RWPE2 (cell line): ENCODE measurements around the gene AKR1C2.

Experiments
- ATAC-seq: fragments of 200-7000 bp; cut with Tn5 transposase; 3 replicates; pipeline ENCODE4 v1.9.1; 2021; ENCODE audit warnings: low read depth
- DNase-seq: peaks from one replicate; pipeline ENCODE4 v3.0.0-alpha.2; 2020; ENCODE audit warnings: low spot score
- H3K27ac ChIP-seq: fragments of 450-650 bp; 2 replicates; pipeline ENCODE4 v1.5.1; 2017; ENCODE audit warnings: mild to moderate bottlenecking; ENCODE audit not compliant: poor library complexity, severe bottlenecking
- H3K27me3 ChIP-seq: fragments of 250-450 bp; sonication (Bioruptor Pico); 2 replicates; pipeline ENCODE4 v1.5.1; 2021; ENCODE audit warnings: mild to moderate bottlenecking, moderate library complexity; ENCODE audit not compliant: insufficient read depth, poor library complexity, severe bottlenecking
- H3K36me3 ChIP-seq: fragments of 250-450 bp; sonication (Bioruptor Pico); 2 replicates; pipeline ENCODE4 v1.5.1; 2020; ENCODE audit warnings: low read depth, mild to moderate bottlenecking, moderate library complexity
- H3K4me1 ChIP-seq: fragments of 250-450 bp; sonication (Bioruptor Pico); 2 replicates; pipeline ENCODE4 v1.5.1; 2021; ENCODE audit warnings: mild to moderate bottlenecking, moderate library complexity; ENCODE audit not compliant: insufficient read depth, poor library complexity, severe bottlenecking
- H3K4me3 ChIP-seq: fragments of 250-450 bp; sonication (Bioruptor Pico); 2 replicates; pipeline ENCODE4 v1.5.1; 2021; ENCODE audit warnings: mild to moderate bottlenecking, moderate library complexity; ENCODE audit not compliant: severe bottlenecking
- H3K9me3 ChIP-seq: fragments of 250-450 bp; sonication (Bioruptor Pico); 2 replicates; pipeline ENCODE4 v1.5.1; 2021; ENCODE audit warnings: mild to moderate bottlenecking, moderate library complexity; ENCODE audit not compliant: severe bottlenecking
- CTCF ChIP-seq: fragments of 450-650 bp; IDR thresholded peaks from one replicate; pipeline ENCODE4 v1.5.1; 2017; ENCODE audit warnings: mild to moderate bottlenecking, moderate library complexity; ENCODE audit not compliant: poor library complexity, severe bottlenecking

Gene AKR1C2

DNA sequence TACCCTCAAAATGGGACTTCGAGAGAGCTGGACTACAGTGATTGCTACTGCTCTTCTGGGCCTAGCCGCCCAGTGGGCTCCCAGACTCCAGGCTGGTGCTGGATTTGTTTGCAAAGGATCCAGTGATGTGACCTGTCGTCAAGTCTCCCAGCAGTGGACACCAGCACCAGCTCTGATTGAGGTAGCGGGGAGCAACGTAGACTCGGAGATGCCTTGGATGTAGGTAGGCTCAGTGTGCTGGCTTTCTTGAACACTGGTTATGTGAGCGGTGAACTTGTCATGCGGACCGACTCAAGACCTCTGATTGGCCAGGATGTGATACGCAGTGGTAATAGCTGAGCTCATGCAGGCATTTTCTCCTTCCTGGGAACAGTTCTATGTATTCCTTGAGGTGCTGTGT is 19.4 kb downstream of the AKR1C2 start:
- no peaks in the 10 kb centered on the region for H3K9me3 ChIP-seq
- H3K4me1 ChIP-seq, result no peaks in the 10 kb centered on the region
- no peak for DNase-seq
- H3K27me3 ChIP-seq, result no peaks in the 10 kb centered on the region
- no peak for ATAC-seq
- TF ChIP-seq CTCF, result no peak
- no peak overlapping the region for H3K4me3 ChIP-seq
- no peaks in the 10 kb centered on the region for H3K36me3 ChIP-seq
- no peak overlapping the region for H3K27ac ChIP-seq

- Histone ChIP-seq H3K27ac (no peak overlapping the region), H3K4me3 (no peak overlapping the region), H3K36me3 (no peaks in the 10 kb centered on the region), H3K4me1 (no peaks in the 10 kb centered on the region), H3K27me3 (no peaks in the 10 kb centered on the region), H3K9me3 (no peaks in the 10 kb centered on the region)
- ATAC-seq (no peak), DNase-seq (no peak)
- no peak for TF ChIP-seq CTCF
Measured at GRCh38 chr10:4983615-4984216, 19.9 kb downstream of the AKR1C2 start.

DNA sequence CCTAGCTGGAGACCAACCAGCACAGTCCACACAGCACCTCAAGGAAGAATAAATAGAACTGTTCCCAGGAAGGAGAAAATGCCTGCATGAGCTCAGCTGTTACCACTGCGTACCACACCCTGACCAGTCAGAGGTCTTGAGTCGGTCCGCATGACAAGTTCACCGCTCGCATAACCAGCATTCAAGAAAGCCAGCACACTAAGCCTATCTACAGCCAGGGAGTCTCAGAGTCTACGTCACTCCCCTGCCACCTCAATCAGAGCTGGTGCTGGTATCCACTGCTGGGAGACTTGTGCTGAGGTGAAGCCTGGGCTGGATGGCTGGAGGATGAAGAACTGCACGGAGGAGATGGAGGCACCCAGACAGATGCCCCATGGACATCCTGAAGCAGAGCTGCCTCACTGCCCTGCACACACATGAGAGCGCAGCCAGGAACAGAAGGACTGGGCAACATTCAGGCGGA is 20.9 kb downstream of the AKR1C2 start:
- Histone ChIP-seq H3K36me3 (no peaks in the 10 kb centered on the region), H3K4me3 (no peak overlapping the region), H3K9me3 (no peaks in the 10 kb centered on the region), H3K27ac (no peak overlapping the region), H3K27me3 (no peaks in the 10 kb centered on the region), H3K4me1 (no peaks in the 10 kb centered on the region)
- TF ChIP-seq CTCF, result no peak
- no peak for ATAC-seq
- no peak for DNase-seq

- H3K36me3 ChIP-seq, result no peaks in the 10 kb centered on the region
- DNase-seq (no peak), ATAC-seq (peak; percentile 44; the same call in 2 of the 3 replicates)
- H3K27me3 ChIP-seq, result no peaks in the 10 kb centered on the region
- H3K4me3 ChIP-seq, result no peak overlapping the region
- H3K27ac ChIP-seq, result no peak overlapping the region
- no peaks in the 10 kb centered on the region for H3K4me1 ChIP-seq
- H3K9me3 ChIP-seq, result no peaks in the 10 kb centered on the region
- TF ChIP-seq CTCF, result peak; percentile 62
Measured at GRCh38 chr10:4981722-4982471, 21.8 kb downstream of the AKR1C2 start.

- no peak overlapping the region for H3K4me3 ChIP-seq
- H3K27ac ChIP-seq, result no peak overlapping the region
- no peaks in the 10 kb centered on the region for H3K36me3 ChIP-seq
- H3K27me3 ChIP-seq, result no peaks in the 10 kb centered on the region
- no peaks in the 10 kb centered on the region for H3K4me1 ChIP-seq
- H3K9me3 ChIP-seq, result no peaks in the 10 kb centered on the region
- no peak for DNase-seq
- ATAC-seq, result no peak
- no peak for TF ChIP-seq CTCF
Measured at GRCh38 chr10:4980793-4981192, 22.9 kb downstream of the AKR1C2 start.
